Osteocyte (in vitro differentiated cells): ENCODE data around the gene NACC2. TPM values are rescaled to one million over a fixed set of nuclear protein-coding genes. Genes with fewer than 3 reads are reported as not detected.

Experiments
- DNase-seq: peaks from one replicate; pipeline ENCODE4 v3.0.0; 2021; ENCODE audit warnings: mixed read lengths; ENCODE audit not compliant: unreplicated experiment; ENCODE audit errors: extremely low spot score
- H3K27ac Mint-ChIP-seq: one replicate; pipeline ENCODE4 v1.8.0; 2021; ENCODE audit warnings: mild to moderate bottlenecking, mixed read lengths; ENCODE audit not compliant: unreplicated experiment
- H3K27me3 Mint-ChIP-seq: one replicate; pipeline ENCODE4 v1.8.0; 2021; ENCODE audit warnings: mixed read lengths; ENCODE audit not compliant: unreplicated experiment
- H3K36me3 Mint-ChIP-seq: one replicate; pipeline ENCODE4 v1.8.0; 2021; ENCODE audit warnings: mixed read lengths; ENCODE audit not compliant: unreplicated experiment
- H3K4me1 Mint-ChIP-seq: one replicate; pipeline ENCODE4 v1.8.0; 2021; ENCODE audit warnings: mixed read lengths; ENCODE audit not compliant: unreplicated experiment
- H3K4me3 Mint-ChIP-seq: one replicate; pipeline ENCODE4 v1.8.0; 2021; ENCODE audit warnings: mild to moderate bottlenecking, moderate library complexity, mixed read lengths; ENCODE audit not compliant: unreplicated experiment
- H3K9me3 Mint-ChIP-seq: one replicate; pipeline ENCODE4 v1.8.0; 2021; ENCODE audit warnings: mixed read lengths; ENCODE audit not compliant: unreplicated experiment
- CTCF ChIP-seq: fragments of 200-600 bp; sonication (generic); IDR thresholded peaks from 2 replicates; pipeline ENCODE4 v1.5.0; 2021; ENCODE audit warnings: antibody characterized with exemption, mild to moderate bottlenecking, moderate library complexity
- total RNA-seq: library from RNA; stranded (reverse); gene quantifications from 2 replicates; pipeline ENCODE4 v1.2.1, GENCODE V29; 2021

NACC2 gene
- total RNA-seq, 1 donor from 2014 or later: 40.1 TPM

GRCh38 chr9:136117291-136117915 is 22.3 kb upstream of the NACC2 start:
- no peak for DNase-seq
- peak overlapping the region; percentile 67 for H3K4me3 Mint-ChIP-seq
- H3K4me1 Mint-ChIP-seq: peaks cover 2% of the 10 kb centered on the region
- TF ChIP-seq CTCF: no peak
- no peaks in the 10 kb centered on the region for H3K9me3 Mint-ChIP-seq
- no peaks in the 10 kb centered on the region for H3K27me3 Mint-ChIP-seq
- H3K36me3 Mint-ChIP-seq: peaks cover 11% of the 10 kb centered on the region
- H3K27ac Mint-ChIP-seq: peak overlapping the region; percentile 56

- Mint-ChIP-seq H3K36me3 (peaks cover 13% of the 10 kb centered on the region), H3K27ac (no peak overlapping the region), H3K4me3 (peak overlapping the region; percentile 40), H3K27me3 (no peaks in the 10 kb centered on the region), H3K4me1 (peaks cover 4% of the 10 kb centered on the region), H3K9me3 (no peaks in the 10 kb centered on the region)
- no peak for TF ChIP-seq CTCF
- DNase-seq: no peak
Measured at GRCh38 chr9:136116360-136117098, 21.4 kb upstream of the NACC2 start.

- Mint-ChIP-seq H3K9me3 (no peaks in the 10 kb centered on the region), H3K27ac (no peak overlapping the region), H3K4me1 (peaks cover 9% of the 10 kb centered on the region), H3K27me3 (no peaks in the 10 kb centered on the region), H3K36me3 (peaks cover 13% of the 10 kb centered on the region), H3K4me3 (peak overlapping the region; percentile 40)
- TF ChIP-seq CTCF: no peak
- no peak for DNase-seq
Measured at GRCh38 chr9:136115641-136116359, 20.7 kb upstream of the NACC2 start.

- Mint-ChIP-seq H3K9me3 (no peaks in the 10 kb centered on the region), H3K27ac (no peak overlapping the region), H3K4me3 (no peak overlapping the region), H3K36me3 (peaks cover 13% of the 10 kb centered on the region), H3K27me3 (no peaks in the 10 kb centered on the region), H3K4me1 (peaks cover 15% of the 10 kb centered on the region)
- no peak for DNase-seq
- no peak for TF ChIP-seq CTCF
Measured at GRCh38 chr9:136115206-136115605, 20.1 kb upstream of the NACC2 start.

GRCh38 chr9:136114610-136115009 is 19.5 kb upstream of the NACC2 start:
- Mint-ChIP-seq H3K27ac (peak overlapping the region; percentile 18), H3K36me3 (peaks cover 13% of the 10 kb centered on the region), H3K27me3 (no peaks in the 10 kb centered on the region), H3K4me3 (no peak overlapping the region), H3K9me3 (no peaks in the 10 kb centered on the region), H3K4me1 (peaks cover 20% of the 10 kb centered on the region)
- no peak for TF ChIP-seq CTCF
- DNase-seq: no peak
